Uterus (tissue), 4 donors: ENCODE data around the gene STAC3. TPM values are rescaled to one million over a fixed set of nuclear protein-coding genes. Genes with fewer than 3 reads are reported as not detected.

Experiments used
- DNase-seq, 2 donors: peaks; one replicate each; pipeline ENCODE4 v3.0.0-alpha.2; 2019 to 2020
- H3K27ac ChIP-seq, 2 donors: fragments of 200-600 bp; sonication (generic); 1 replicate in 1 of 2; 2 replicates in 1 of 2; pipeline ENCODE4 v1.5.1; 2016 to 2018
- H3K27me3 ChIP-seq, 2 donors: fragments of 200-600 bp; sonication (generic); one replicate each; pipeline ENCODE4 v1.5.1; 2018 to 2019; ENCODE audit warnings: control low read depth in 1 of 2
- H3K36me3 ChIP-seq, 2 donors: fragments of 200-600 bp; sonication (generic); one replicate each; pipeline ENCODE4 v1.5.1; 2019; ENCODE audit warnings: control low read depth in 1 of 2
- H3K4me1 ChIP-seq, 2 donors: fragments of 200-600 bp; sonication (generic); one replicate each; pipeline ENCODE4 v1.5.1; 2018 to 2019; ENCODE audit warnings: control low read depth in 1 of 2
- H3K4me3 ChIP-seq, 2 donors: fragments of 200-600 bp; sonication (generic); 1 replicate in 1 of 2; 2 replicates in 1 of 2; pipeline ENCODE4 v1.5.1; 2018 to 2019; ENCODE audit warnings: mild to moderate bottlenecking in 1 of 2
- H3K9me3 ChIP-seq, 2 donors: fragments of 200-600 bp; sonication (generic); one replicate each; pipeline ENCODE4 v1.5.1; 2019; ENCODE audit warnings: control low read depth in 1 of 2
- CTCF ChIP-seq, 4 experiments: fragments of 200-600 bp in 2 of 4; fragments of 450-650 bp in 2 of 4; sonication (generic) in 2 of 4; IDR thresholded peaks; one replicate each; pipeline ENCODE4 v1.5.1; 2016 to 2019; ENCODE audit warnings: antibody characterized with exemption in 4 of 4, mild to moderate bottlenecking in 2 of 4, moderate library complexity in 1 of 4
- POLR2A ChIP-seq, 2 donors: fragments of 450-650 bp; IDR thresholded peaks; one replicate each; pipeline ENCODE4 v1.6.1; 2016; ENCODE audit warnings: antibody characterized with exemption in 2 of 2, mild to moderate bottlenecking in 1 of 2, moderate library complexity in 1 of 2
- intact Hi-C: fragments of 100-400 bp; cut with DNase I; formaldehyde crosslinking; loops from one replicate; pipeline ENCODE4 v1.15.1; 2023; ENCODE audit warnings: low total_unique reads
- total RNA-seq, 4 donors: library from RNA; depleted of rRNA in 3 of 4; stranded (reverse); fragments of >200 nt in 3 of 4; gene quantifications; one replicate each; pipeline versions ENCODE4 v1.1.0 to v1.2.4, GENCODE V29; 2014 to 2023
- donor health status: DM: yes; HTN: yes; CAD: no.

Gene STAC3
- total RNA-seq, 4 donors from 2014 or later = 1.0 to 2.8 TPM; not detected in 2

- peaks cover 3 to 11% of the 10 kb centered on the region in 2 donors for H3K4me1 ChIP-seq
- H3K27me3 ChIP-seq = peaks cover 21 to 46% of the 10 kb centered on the region in 2 donors
- TF ChIP-seq POLR2A (IDR thresholded peaks at IDR 0.05) = no peak
- no peak for TF ChIP-seq CTCF (IDR thresholded peaks at IDR 0.05)
Observed at GRCh38 chr12:57221169-57221917, 29.6 kb downstream of the STAC3 start.

GRCh38 chr12:57220770-57221168, 30.2 kb downstream of the STAC3 start:
- Histone ChIP-seq H3K9me3 (no peaks in the 10 kb centered on the region), H3K4me3 (no peak overlapping the region), H3K4me1 (peaks cover 3 to 17% of the 10 kb centered on the region in 2 donors), H3K36me3 (no peaks in the 10 kb centered on the region), H3K27ac (no peak overlapping the region), H3K27me3 (peaks cover 27 to 50% of the 10 kb centered on the region in 2 donors)
- DNase-seq = no peak
- TF ChIP-seq CTCF (IDR thresholded peaks at IDR 0.05) (no peak), POLR2A (IDR thresholded peaks at IDR 0.05) (no peak)
- intact Hi-C loops = no loop called here

More at GRCh38 chr12:57221169-57221917, 29.6 kb downstream of the STAC3 start:
- H3K36me3 ChIP-seq = no peaks in the 10 kb centered on the region
- no peak overlapping the region for H3K4me3 ChIP-seq
- intact Hi-C loops = no loop called here
- H3K9me3 ChIP-seq = no peaks in the 10 kb centered on the region
- no peak for DNase-seq
- H3K27ac ChIP-seq = no peak overlapping the region

GRCh38 chr12:57219993-57220754, 30.8 kb downstream of the STAC3 start:
- H3K4me3 ChIP-seq = no peak overlapping the region
- H3K4me1 ChIP-seq = peaks cover 3 to 17% of the 10 kb centered on the region in 2 donors
- no peaks in the 10 kb centered on the region for H3K9me3 ChIP-seq
- no peak for DNase-seq
- H3K27me3 ChIP-seq = peaks cover 29 to 56% of the 10 kb centered on the region in 2 donors
- no peaks in the 10 kb centered on the region for H3K36me3 ChIP-seq
- TF ChIP-seq POLR2A (IDR thresholded peaks at IDR 0.05) (no peak), CTCF (IDR thresholded peaks at IDR 0.05) (no peak)
- H3K27ac ChIP-seq = no peak overlapping the region
- intact Hi-C loops = no loop called here

- peaks cover 25 to 56% of the 10 kb centered on the region in 2 donors for H3K27me3 ChIP-seq
- DNase-seq = no peak
- no peaks in the 10 kb centered on the region for H3K36me3 ChIP-seq
- H3K27ac ChIP-seq = no peak overlapping the region
- H3K9me3 ChIP-seq = no peaks in the 10 kb centered on the region
- TF ChIP-seq POLR2A (IDR thresholded peaks at IDR 0.05) = no peak
- no peak for TF ChIP-seq CTCF (IDR thresholded peaks at IDR 0.05)
- peaks cover 3 to 18% of the 10 kb centered on the region in 2 donors for H3K4me1 ChIP-seq
- intact Hi-C loops = no loop called here
- no peak overlapping the region for H3K4me3 ChIP-seq
Observed at GRCh38 chr12:57219205-57219992, 31.6 kb downstream of the STAC3 start.
